ENCODE data around the gene ADGRL2.

Gene ADGRL2

GRCh38 chr1:81887421-81888144 lies 86.8 kb downstream of the ADGRL2 start:
- H2BK5ac ChIP-seq (ENCODE audit: low read depth, low read length, poor library complexity, severe bottlenecking): no peak overlapping the region
- no peak overlapping the region for H2BK12ac ChIP-seq (ENCODE audit: low read length in 2 of 2)
- 89% methylated on average over 3 of the region's 5 CpGs for WGBS

GRCh38 chr1:81889166-81889565 lies 88.4 kb downstream of the ADGRL2 start:
- Histone ChIP-seq H2BK120ac (ENCODE audit: low read depth, low read length) (no peak overlapping the region), H3K14ac (ENCODE audit: low read length in 2 of 2) (no peak overlapping the region), H3K27ac (ENCODE audit: low read length, poor library complexity, severe bottlenecking) (no peak overlapping the region), H3K79me1 (replicated peaks; ENCODE audit: low read length, poor library complexity, severe bottlenecking) (peaks cover 11% of the 10 kb centered on the region), H2AK5ac (ENCODE audit: low read length, severe bottlenecking) (no peak overlapping the region), H2BK12ac (ENCODE audit: low read length in 2 of 2) (no peak overlapping the region), H3K36me3 (ENCODE audit: control insufficient read depth in 1 of 2, insufficient read depth in 2 of 2, low read depth in 1 of 2, low read length in 2 of 2) (peaks cover 0 to 8% of the 10 kb centered on the region in 2 experiments), H3K18ac (ENCODE audit: low read depth in 1 of 2, low read length in 2 of 2) (no peak overlapping the region), H2BK15ac (ENCODE audit: low read depth, poor library complexity, severe bottlenecking) (no peak overlapping the region), H2AFZ (ENCODE audit: low read depth, low read length) (no peak overlapping the region), H4K8ac (ENCODE audit: low read length) (no peak overlapping the region), H4K91ac (ENCODE audit: low read length) (no peak overlapping the region), H3K27me3 (ENCODE audit: control insufficient read depth in 1 of 2, insufficient read depth in 1 of 2, low read length in 2 of 2) (no peaks in the 10 kb centered on the region), H3K4me1 (ENCODE audit: control insufficient read depth, insufficient read depth, low read depth, low read length) (no peaks in the 10 kb centered on the region), H3K9me3 (ENCODE audit: control insufficient read depth, low read length) (no peaks in the 10 kb centered on the region), H2BK5ac (ENCODE audit: low read depth, low read length, poor library complexity, severe bottlenecking) (no peak overlapping the region), H3K9ac (ENCODE audit: low read length) (no peak overlapping the region), H3K4me3 (ENCODE audit: insufficient read depth in 1 of 2, low read depth in 1 of 2, low read length in 2 of 2) (no peak overlapping the region), H3K23ac (ENCODE audit: low read length in 2 of 2) (no peak overlapping the region), H3K4ac (ENCODE audit: low read depth in 1 of 2, low read length in 2 of 2) (no peak overlapping the region), H3K4me2 (ENCODE audit: low read length, poor library complexity, severe bottlenecking) (no peak overlapping the region)
- WGBS: 95% methylated on average over 4 of the region's 4 CpGs
- no peak for DNase-seq

More at GRCh38 chr1:81887421-81888144, 86.8 kb downstream of the ADGRL2 start:
- Histone ChIP-seq H3K27ac (ENCODE audit: low read length, poor library complexity, severe bottlenecking) (no peak overlapping the region), H3K4ac (ENCODE audit: low read depth in 1 of 2, low read length in 2 of 2) (no peak overlapping the region), H3K4me3 (ENCODE audit: insufficient read depth in 1 of 2, low read depth in 1 of 2, low read length in 2 of 2) (no peak overlapping the region), H3K4me2 (ENCODE audit: low read length, poor library complexity, severe bottlenecking) (no peak overlapping the region), H2BK120ac (ENCODE audit: low read depth, low read length) (no peak overlapping the region), H3K23ac (ENCODE audit: low read length in 2 of 2) (no peak overlapping the region), H3K9ac (ENCODE audit: low read length) (no peak overlapping the region), H4K8ac (ENCODE audit: low read length) (no peak overlapping the region), H3K14ac (ENCODE audit: low read length in 2 of 2) (no peak overlapping the region), H3K79me1 (replicated peaks; ENCODE audit: low read length, poor library complexity, severe bottlenecking) (peaks cover 10% of the 10 kb centered on the region), H3K9me3 (ENCODE audit: control insufficient read depth, low read length) (no peaks in the 10 kb centered on the region), H3K18ac (ENCODE audit: low read depth in 1 of 2, low read length in 2 of 2) (no peak overlapping the region), H3K27me3 (ENCODE audit: control insufficient read depth in 1 of 2, insufficient read depth in 1 of 2, low read length in 2 of 2) (no peaks in the 10 kb centered on the region), H4K91ac (ENCODE audit: low read length) (no peak overlapping the region), H3K4me1 (ENCODE audit: control insufficient read depth, insufficient read depth, low read depth, low read length) (no peaks in the 10 kb centered on the region), H2BK15ac (ENCODE audit: low read depth, poor library complexity, severe bottlenecking) (no peak overlapping the region), H3K36me3 (ENCODE audit: control insufficient read depth in 1 of 2, insufficient read depth in 2 of 2, low read depth in 1 of 2, low read length in 2 of 2) (peaks cover 0 to 9% of the 10 kb centered on the region in 2 experiments), H2AFZ (ENCODE audit: low read depth, low read length) (no peak overlapping the region), H2AK5ac (ENCODE audit: low read length, severe bottlenecking) (no peak overlapping the region)
- no peak for DNase-seq

GRCh38 chr1:81894867-81895266 lies 94.1 kb downstream of the ADGRL2 start:
- Histone ChIP-seq H4K91ac (ENCODE audit: low read length) (no peak overlapping the region), H3K27me3 (ENCODE audit: control insufficient read depth in 1 of 2, insufficient read depth in 1 of 2, low read length in 2 of 2) (no peaks in the 10 kb centered on the region), H3K9ac (ENCODE audit: low read length) (no peak overlapping the region), H2AFZ (ENCODE audit: low read depth, low read length) (no peak overlapping the region), H3K4me1 (ENCODE audit: control insufficient read depth, insufficient read depth, low read depth, low read length) (no peaks in the 10 kb centered on the region), H2BK5ac (ENCODE audit: low read depth, low read length, poor library complexity, severe bottlenecking) (no peak overlapping the region), H3K18ac (ENCODE audit: low read depth in 1 of 2, low read length in 2 of 2) (no peak overlapping the region), H2AK5ac (ENCODE audit: low read length, severe bottlenecking) (no peak overlapping the region), H3K36me3 (ENCODE audit: control insufficient read depth in 1 of 2, insufficient read depth in 2 of 2, low read depth in 1 of 2, low read length in 2 of 2) (peaks cover 0 to 4% of the 10 kb centered on the region in 2 experiments), H2BK12ac (ENCODE audit: low read length in 2 of 2) (no peak overlapping the region), H2BK120ac (ENCODE audit: low read depth, low read length) (no peak overlapping the region), H3K23ac (ENCODE audit: low read length in 2 of 2) (no peak overlapping the region), H3K14ac (ENCODE audit: low read length in 2 of 2) (no peak overlapping the region), H3K27ac (ENCODE audit: low read length, poor library complexity, severe bottlenecking) (no peak overlapping the region), H3K79me1 (replicated peaks; ENCODE audit: low read length, poor library complexity, severe bottlenecking) (peaks cover 14% of the 10 kb centered on the region), H4K8ac (ENCODE audit: low read length) (no peak overlapping the region), H3K4me3 (ENCODE audit: insufficient read depth in 1 of 2, low read depth in 1 of 2, low read length in 2 of 2) (no peak overlapping the region), H2BK15ac (ENCODE audit: low read depth, poor library complexity, severe bottlenecking) (no peak overlapping the region), H3K9me3 (ENCODE audit: control insufficient read depth, low read length) (no peaks in the 10 kb centered on the region), H3K4ac (ENCODE audit: low read depth in 1 of 2, low read length in 2 of 2) (no peak overlapping the region), H3K4me2 (ENCODE audit: low read length, poor library complexity, severe bottlenecking) (no peak overlapping the region)
- peak; percentile 21 for DNase-seq
- 70% methylated on average over 2 of the region's 2 CpGs for WGBS

- no peak overlapping the region for H2AFZ ChIP-seq (ENCODE audit: low read depth, low read length)
- H3K79me1 ChIP-seq (replicated peaks; ENCODE audit: low read length, poor library complexity, severe bottlenecking): peaks cover 14% of the 10 kb centered on the region
- no peak overlapping the region for H3K4me3 ChIP-seq (ENCODE audit: insufficient read depth in 1 of 2, low read depth in 1 of 2, low read length in 2 of 2)
- no peak overlapping the region for H2BK120ac ChIP-seq (ENCODE audit: low read depth, low read length)
- no peak overlapping the region for H4K8ac ChIP-seq (ENCODE audit: low read length)
- H3K4me1 ChIP-seq (ENCODE audit: control insufficient read depth, insufficient read depth, low read depth, low read length): no peaks in the 10 kb centered on the region
- DNase-seq: no peak
- 96% methylated on average over 4 of the region's 5 CpGs for WGBS
- no peak overlapping the region for H3K14ac ChIP-seq (ENCODE audit: low read length in 2 of 2)
- H3K4ac ChIP-seq (ENCODE audit: low read depth in 1 of 2, low read length in 2 of 2): no peak overlapping the region
- H3K18ac ChIP-seq (ENCODE audit: low read depth in 1 of 2, low read length in 2 of 2): no peak overlapping the region
- H3K4me2 ChIP-seq (ENCODE audit: low read length, poor library complexity, severe bottlenecking): no peak overlapping the region
- no peaks in the 10 kb centered on the region for H3K36me3 ChIP-seq (ENCODE audit: control insufficient read depth in 1 of 2, insufficient read depth in 2 of 2, low read depth in 1 of 2, low read length in 2 of 2)
- no peak overlapping the region for H3K9ac ChIP-seq (ENCODE audit: low read length)
- H3K9me3 ChIP-seq (ENCODE audit: control insufficient read depth, low read length): no peaks in the 10 kb centered on the region
- no peak overlapping the region for H2BK12ac ChIP-seq (ENCODE audit: low read length in 2 of 2)
- H2AK5ac ChIP-seq (ENCODE audit: low read length, severe bottlenecking): no peak overlapping the region
- no peak overlapping the region for H3K23ac ChIP-seq (ENCODE audit: low read length in 2 of 2)
- no peak overlapping the region for H2BK15ac ChIP-seq (ENCODE audit: low read depth, poor library complexity, severe bottlenecking)
- no peak overlapping the region for H3K27ac ChIP-seq (ENCODE audit: low read length, poor library complexity, severe bottlenecking)
- no peak overlapping the region for H4K91ac ChIP-seq (ENCODE audit: low read length)
- no peak overlapping the region for H2BK5ac ChIP-seq (ENCODE audit: low read depth, low read length, poor library complexity, severe bottlenecking)
- no peaks in the 10 kb centered on the region for H3K27me3 ChIP-seq (ENCODE audit: control insufficient read depth in 1 of 2, insufficient read depth in 1 of 2, low read length in 2 of 2)
Observed at GRCh38 chr1:81899214-81899821, 98.6 kb downstream of the ADGRL2 start.
